ENCODE results near the gene SPDYE1.
A peak's percentile ranks its signal among the peaks of the same experiment; 100 is the strongest.

The SPDYE1 gene

GRCh38 chr7:44042221-44042620 is 44.5 kb downstream of the SPDYE1 start:
- DNase-seq (ENCODE audit: extremely low read depth in 1 of 2, low read depth in 1 of 2), result no peak

- no peak for DNase-seq (ENCODE audit: extremely low read depth in 1 of 2, low read depth in 1 of 2)
These were observed 46.2 kb downstream of the SPDYE1 start for GRCh38 chr7:44043902-44044301.

- DNase-seq (ENCODE audit: extremely low read depth in 1 of 2, low read depth in 1 of 2), result peak; percentile 84 to 90
These were observed 46.9 kb downstream of the SPDYE1 start, which contains the start of gene DBNL for GRCh38 chr7:44044315-44045225. Gene DBNL, plus strand, starts transcription at chr7:44044702. Its CDS starts 36 bp downstream, at chr7:44044738.

- DNase-seq (ENCODE audit: extremely low read depth in 1 of 2, low read depth in 1 of 2), result no peak
These were observed 47.7 kb downstream of the SPDYE1 start for GRCh38 chr7:44045226-44046014.

GRCh38 chr7:44046321-44047061 is 48.8 kb downstream of the SPDYE1 start:
- DNase-seq (ENCODE audit: extremely low read depth in 1 of 2, low read depth in 1 of 2), result no peak

- DNase-seq (ENCODE audit: extremely low read depth in 1 of 2, low read depth in 1 of 2), result no peak
These were observed 50.5 kb downstream of the SPDYE1 start for GRCh38 chr7:44048031-44048795.

GRCh38 chr7:44050121-44050914 is 52.6 kb downstream of the SPDYE1 start:
- no peak for DNase-seq (ENCODE audit: extremely low read depth in 1 of 2, low read depth in 1 of 2)

- no peak for DNase-seq (ENCODE audit: extremely low read depth in 1 of 2, low read depth in 1 of 2)
These were observed 53.3 kb downstream of the SPDYE1 start for GRCh38 chr7:44050915-44051560.

- no peak for DNase-seq (ENCODE audit: extremely low read depth in 1 of 2, low read depth in 1 of 2)
These were observed 54.0 kb downstream of the SPDYE1 start for GRCh38 chr7:44051611-44052220.

- DNase-seq (ENCODE audit: extremely low read depth in 1 of 2, low read depth in 1 of 2), result no peak
These were observed 55.2 kb downstream of the SPDYE1 start for GRCh38 chr7:44052771-44053365.

- DNase-seq (ENCODE audit: extremely low read depth in 1 of 2, low read depth in 1 of 2), result no peak
These were observed 59.0 kb downstream of the SPDYE1 start for GRCh38 chr7:44056681-44057080.

GRCh38 chr7:44057181-44057848 is 59.6 kb downstream of the SPDYE1 start:
- no peak for DNase-seq (ENCODE audit: extremely low read depth in 1 of 2, low read depth in 1 of 2)

GRCh38 chr7:44057849-44058758 is 60.4 kb downstream of the SPDYE1 start:
- DNase-seq (ENCODE audit: extremely low read depth in 1 of 2, low read depth in 1 of 2), result no peak

- no peak for DNase-seq (ENCODE audit: extremely low read depth in 1 of 2, low read depth in 1 of 2)
These were observed 61.1 kb downstream of the SPDYE1 start for GRCh38 chr7:44058759-44059218.

GRCh38 chr7:44059219-44060090 is 61.8 kb downstream of the SPDYE1 start:
- DNase-seq (ENCODE audit: extremely low read depth in 1 of 2, low read depth in 1 of 2), result no peak

Data from stimulated activated CD8-positive, alpha-beta memory T cell treated with anti-CD3 and anti-CD28 coated beads, Interleukin-7, amount 100 ng/mL, for 48 hours (primary cell).